Astrocyte (in vitro differentiated cells and primary cell): Measurements from ENCODE around the gene CRTC1.

ENCODE experiments used
- CTCF ChIP-seq: IDR thresholded peaks from 2 replicates; pipeline ENCODE4 v1.5.1; 2011; ENCODE audit warnings: low read depth, mild to moderate bottlenecking, inconsistent platforms, low read length, moderate library complexity; ENCODE audit not compliant: insufficient read depth
- EZH2 ChIP-seq: IDR thresholded peaks from 2 replicates; pipeline ENCODE4 v1.6.1; 2012; ENCODE audit warnings: mild to moderate bottlenecking, low read length, inconsistent platforms; ENCODE audit not compliant: insufficient read depth

DNA sequence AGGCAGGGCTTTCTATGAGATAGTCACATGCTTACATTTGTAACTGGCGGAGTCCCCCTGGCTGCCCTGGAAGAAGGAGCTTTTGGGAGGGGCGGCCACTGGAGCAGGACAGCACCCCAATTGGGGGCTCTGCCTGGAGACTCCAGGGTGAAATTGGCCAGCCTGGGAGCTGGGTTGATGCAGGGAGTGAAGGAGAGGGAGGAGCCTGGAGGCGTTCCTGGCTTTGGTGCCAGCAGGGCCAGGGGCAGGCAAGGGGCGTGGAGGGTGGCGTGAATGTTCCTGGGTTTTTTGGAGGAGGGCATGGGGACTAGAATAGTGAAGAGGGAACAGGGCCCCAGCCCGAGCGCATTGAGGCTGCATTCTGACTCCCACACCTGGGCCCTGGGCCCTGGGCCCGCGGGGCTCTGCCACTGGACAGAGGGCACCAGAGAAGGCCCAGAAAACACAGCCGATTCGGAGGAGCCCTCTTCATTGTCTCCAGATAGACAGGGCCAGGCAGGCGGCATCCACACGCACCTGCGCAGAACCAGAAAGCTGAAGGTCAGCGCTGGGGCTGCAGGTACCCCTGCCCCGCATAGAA, 78.1 kb downstream of the CRTC1 start:
- TF ChIP-seq CTCF (no peak), EZH2 (no peak)
